K562 (cell line): ENCODE data around the gene ADCY4. TPM values are rescaled to one million over a fixed set of nuclear protein-coding genes. Genes with fewer than 3 reads are reported as not detected.
A peak's percentile ranks its signal among the peaks of the same experiment; 100 is the strongest.

Experiments
- ATF7 ChIP-seq: fragments of 450-650 bp; IDR thresholded peaks from 2 replicates; pipeline ENCODE4 v1.7.1; 2014; ENCODE audit warnings: mild to moderate bottlenecking, moderate library complexity
- CCAR2 ChIP-seq: fragments of 200-400 bp; formaldehyde crosslinking; IDR thresholded peaks from 2 replicates; pipeline ENCODE4 v1.6.1; 2017; ENCODE audit warnings: mild to moderate bottlenecking, low read depth, low read length
- DACH1 ChIP-seq: fragments of 450-650 bp; IDR thresholded peaks from 2 replicates; pipeline ENCODE4 v1.6.1; 2018; ENCODE audit not compliant: partially characterized antibody
- DNMT1 ChIP-seq: fragments of 450-650 bp; IDR thresholded peaks from 2 replicates; pipeline ENCODE4 v1.6.1; 2016; ENCODE audit warnings: antibody characterized with exemption, mild to moderate bottlenecking
- ELF1 ChIP-seq: fragments of 200-800 bp; sonication (Bioruptor generic); IDR thresholded peaks from 2 replicates; pipeline ENCODE4 v1.6.1; 2016; ENCODE audit warnings: missing genetic modification characterization, missing compliant biosample characterization
- ESRRB ChIP-seq: fragments of 250-450 bp; sonication (Bioruptor Pico); IDR thresholded peaks from 2 replicates; pipeline ENCODE4 v1.5.0; 2020; ENCODE audit warnings: mild to moderate bottlenecking, moderate library complexity, borderline replicate concordance
- ETV5 ChIP-seq: sonication (generic); formaldehyde crosslinking; IDR thresholded peaks from 2 replicates; pipeline ENCODE4 v1.4.0; 2020; ENCODE audit warnings: low read depth, mild to moderate bottlenecking, missing genetic modification reagents
- HNRNPL ChIP-seq: fragments of 200-400 bp; formaldehyde crosslinking; IDR thresholded peaks from 2 replicates; pipeline ENCODE4 v1.6.1; 2017; ENCODE audit warnings: low read depth, mild to moderate bottlenecking, low read length
- MYC ChIP-seq, 2 experiments: fragments of 250-450 bp in 1 of 2; sonication (Bioruptor Pico) in 1 of 2; IDR thresholded peaks; 2 replicates each; pipeline versions ENCODE4 v1.5.1 to v1.6.1; 2012 to 2021; ENCODE audit warnings: low read depth in 2 of 2, borderline replicate concordance in 1 of 2, improper control_type of control experiment in 1 of 2, low read length in 1 of 2, mild to moderate bottlenecking in 1 of 2, moderate library complexity in 1 of 2
- NCOA4 ChIP-seq: fragments of 450-650 bp; IDR thresholded peaks from 2 replicates; pipeline ENCODE4 v1.6.1; 2018; ENCODE audit warnings: mild to moderate bottlenecking; ENCODE audit not compliant: partially characterized antibody
- SRSF9 ChIP-seq: fragments of 200-400 bp; formaldehyde crosslinking; IDR thresholded peaks from 2 replicates; pipeline ENCODE4 v1.6.1; 2017; ENCODE audit warnings: low read depth, low read length, borderline replicate concordance
- TBP ChIP-seq: optimal IDR thresholded peaks from 2 replicates; pipeline ENCODE3; 2011; ENCODE audit warnings: low read depth, low read length, improper control_type of control experiment
- TRIM28 ChIP-seq: fragments of 450-650 bp; IDR thresholded peaks from 2 replicates; pipeline ENCODE4 v1.6.1; 2017
- WHSC1 ChIP-seq: IDR thresholded peaks from one replicate; pipeline ENCODE4 v1.6.1; 2012; ENCODE audit warnings: low read length, control low read depth, inconsistent platforms
- ZBTB43 ChIP-seq: sonication (generic); formaldehyde crosslinking; IDR thresholded peaks from 2 replicates; pipeline ENCODE4 v1.8.0; 2023; ENCODE audit warnings: mild to moderate bottlenecking, missing genetic modification reagents
- ZNF263 ChIP-seq: sonication (generic); formaldehyde crosslinking; IDR thresholded peaks from 2 replicates; pipeline ENCODE4 v1.8.0; 2022; ENCODE audit warnings: mild to moderate bottlenecking, missing genetic modification reagents, borderline replicate concordance
- ZNF717 ChIP-seq: fragments of 250-450 bp; sonication (Bioruptor Pico); IDR thresholded peaks from 2 replicates; pipeline ENCODE4 v1.5.0; 2021
- polyA plus RNA-seq, 8 experiments: library from polyadenylated mRNA; depleted of rRNA in 4 of 8; stranded (reverse) in 5 of 8; unstranded in 3 of 8; fragments of >200 nt; fragmentation: Nextera tagmentation in 2 of 8; fragmentation: Illumina TruSeq in 1 of 8; extraction: Ambion mirVana in 2 of 8; extraction: Trizol in 1 of 8; gene quantifications; 2 replicates each; pipeline versions ENCODE4 v1.2.1 to v1.2.3, GENCODE V29; 2011 to 2014; ENCODE audit warnings: inconsistent platforms in 1 of 8, missing spikeins in 1 of 8
- total RNA-seq, 7 experiments: library from RNA; depleted of rRNA in 6 of 7; stranded (reverse); fragments of >200 nt in 6 of 7; fragmentation: Illumina TruSeq in 2 of 7; extraction: Trizol in 2 of 7; gene quantifications; 2 replicates each; pipeline versions ENCODE4 v1.2.1 to v1.2.3, GENCODE V29; 2011 to 2021; ENCODE audit warnings: low replicate concordance in 1 of 7
- TF ChIP-seq, protein P1 (sequence below): fragments of 450-650 bp; conservative IDR thresholded peaks from 2 replicates; pipeline ENCODE4 v1.6.1; 2016; ENCODE audit warnings: missing genetic modification characterization, low read depth, mild to moderate bottlenecking, control low read depth, missing compliant biosample characterization
- TF ChIP-seq, protein P2 (sequence below): fragments of 200-800 bp; sonication (Bioruptor generic); IDR thresholded peaks from 2 replicates; pipeline ENCODE4 v1.6.1; 2016; ENCODE audit warnings: missing genetic modification characterization, missing compliant biosample characterization

The ADCY4 gene
- total and polyA plus RNA-seq, 9 of the 15 experiments (the other 6 are each of a cell fraction or from before 2014, with no cell fraction given) = 0.04 to 0.31 (median 0.15) TPM; not detected in 2

DNA sequence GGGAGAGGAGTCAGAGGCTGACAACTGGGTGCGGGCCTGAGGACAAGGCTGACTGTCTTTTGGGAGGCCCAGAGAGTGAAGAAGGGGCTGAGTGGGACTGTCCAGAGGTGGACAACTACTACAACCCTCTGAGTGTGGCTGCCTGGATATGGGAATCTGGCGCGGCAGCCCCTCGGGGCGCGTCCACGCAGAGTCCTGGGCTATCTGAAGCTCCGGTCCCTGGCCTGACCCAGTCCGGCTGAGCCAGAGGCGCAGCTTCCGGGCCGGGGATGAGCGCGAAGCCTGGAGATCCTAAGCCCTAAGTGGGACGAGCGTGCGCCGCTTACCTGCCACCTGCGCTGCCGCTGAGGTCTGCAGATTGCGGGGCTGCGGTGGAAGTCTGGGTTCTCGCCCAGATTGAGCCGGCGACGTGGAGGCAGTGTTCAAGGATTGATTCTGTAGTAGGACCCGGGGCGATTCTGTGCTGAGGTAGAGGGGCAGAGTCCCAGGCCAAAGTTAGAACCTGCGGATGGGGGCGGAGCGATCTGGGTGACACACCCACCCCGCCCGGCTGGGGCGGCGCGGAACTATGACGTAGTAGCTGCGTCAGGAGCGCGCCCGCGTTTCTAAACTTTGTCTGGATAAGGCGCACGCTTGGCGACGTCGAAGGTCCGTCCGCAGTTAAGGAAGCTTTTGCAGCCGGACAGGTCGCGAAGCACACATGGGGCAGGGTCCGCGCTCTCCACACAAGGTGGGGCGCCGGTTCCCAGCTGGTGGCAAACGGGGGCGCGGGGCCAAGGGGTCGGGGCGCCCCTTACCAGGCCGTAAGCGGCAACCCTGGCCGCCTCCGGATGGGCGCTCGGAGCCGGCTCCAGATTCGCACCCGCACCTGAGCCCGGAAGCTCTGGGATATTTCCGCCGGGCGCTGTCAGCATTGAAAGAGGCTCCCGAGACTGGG lies 35.3 kb downstream of the ADCY4 start, which contains the start of the genes DHRS1 and NOP9 (continued):
- TF ChIP-seq ETV5 (no peak; the same call in 1 of the 2 replicates), NCOA4 (no peak), CCAR2 (no peak), ZNF717 (CRISPR knock-in tag) (no peak), DNMT1 (no peak), SRSF9 (no peak), HNRNPL (no peak), WHSC1 (no peak), DACH1 (no peak), ESRRB (CRISPR knock-in tag) (no peak), MYC (IDR thresholded peaks at IDR 0.05; ENCODE audit: low read depth, low read length) (peak; percentile 74), MYC (CRISPR knock-in tag; IDR thresholded peaks at IDR 0.05; ENCODE audit: borderline replicate concordance, low read depth) (no peak), ATF7 (peak; percentile 79), TRIM28 (no peak), ELF1 (peak; percentile 59), ZBTB43 (CRISPR knock-in tag) (no peak), TBP (peak; percentile 72), ZNF263 (CRISPR knock-in tag) (no peak)
- TF ChIP-seq, protein P1, sequence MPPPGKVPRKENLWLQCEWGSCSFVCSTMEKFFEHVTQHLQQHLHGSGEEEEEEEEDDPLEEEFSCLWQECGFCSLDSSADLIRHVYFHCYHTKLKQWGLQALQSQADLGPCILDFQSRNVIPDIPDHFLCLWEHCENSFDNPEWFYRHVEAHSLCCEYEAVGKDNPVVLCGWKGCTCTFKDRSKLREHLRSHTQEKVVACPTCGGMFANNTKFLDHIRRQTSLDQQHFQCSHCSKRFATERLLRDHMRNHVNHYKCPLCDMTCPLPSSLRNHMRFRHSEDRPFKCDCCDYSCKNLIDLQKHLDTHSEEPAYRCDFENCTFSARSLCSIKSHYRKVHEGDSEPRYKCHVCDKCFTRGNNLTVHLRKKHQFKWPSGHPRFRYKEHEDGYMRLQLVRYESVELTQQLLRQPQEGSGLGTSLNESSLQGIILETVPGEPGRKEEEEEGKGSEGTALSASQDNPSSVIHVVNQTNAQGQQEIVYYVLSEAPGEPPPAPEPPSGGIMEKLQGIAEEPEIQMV (tag) = no peak
- TF ChIP-seq, protein P2, sequence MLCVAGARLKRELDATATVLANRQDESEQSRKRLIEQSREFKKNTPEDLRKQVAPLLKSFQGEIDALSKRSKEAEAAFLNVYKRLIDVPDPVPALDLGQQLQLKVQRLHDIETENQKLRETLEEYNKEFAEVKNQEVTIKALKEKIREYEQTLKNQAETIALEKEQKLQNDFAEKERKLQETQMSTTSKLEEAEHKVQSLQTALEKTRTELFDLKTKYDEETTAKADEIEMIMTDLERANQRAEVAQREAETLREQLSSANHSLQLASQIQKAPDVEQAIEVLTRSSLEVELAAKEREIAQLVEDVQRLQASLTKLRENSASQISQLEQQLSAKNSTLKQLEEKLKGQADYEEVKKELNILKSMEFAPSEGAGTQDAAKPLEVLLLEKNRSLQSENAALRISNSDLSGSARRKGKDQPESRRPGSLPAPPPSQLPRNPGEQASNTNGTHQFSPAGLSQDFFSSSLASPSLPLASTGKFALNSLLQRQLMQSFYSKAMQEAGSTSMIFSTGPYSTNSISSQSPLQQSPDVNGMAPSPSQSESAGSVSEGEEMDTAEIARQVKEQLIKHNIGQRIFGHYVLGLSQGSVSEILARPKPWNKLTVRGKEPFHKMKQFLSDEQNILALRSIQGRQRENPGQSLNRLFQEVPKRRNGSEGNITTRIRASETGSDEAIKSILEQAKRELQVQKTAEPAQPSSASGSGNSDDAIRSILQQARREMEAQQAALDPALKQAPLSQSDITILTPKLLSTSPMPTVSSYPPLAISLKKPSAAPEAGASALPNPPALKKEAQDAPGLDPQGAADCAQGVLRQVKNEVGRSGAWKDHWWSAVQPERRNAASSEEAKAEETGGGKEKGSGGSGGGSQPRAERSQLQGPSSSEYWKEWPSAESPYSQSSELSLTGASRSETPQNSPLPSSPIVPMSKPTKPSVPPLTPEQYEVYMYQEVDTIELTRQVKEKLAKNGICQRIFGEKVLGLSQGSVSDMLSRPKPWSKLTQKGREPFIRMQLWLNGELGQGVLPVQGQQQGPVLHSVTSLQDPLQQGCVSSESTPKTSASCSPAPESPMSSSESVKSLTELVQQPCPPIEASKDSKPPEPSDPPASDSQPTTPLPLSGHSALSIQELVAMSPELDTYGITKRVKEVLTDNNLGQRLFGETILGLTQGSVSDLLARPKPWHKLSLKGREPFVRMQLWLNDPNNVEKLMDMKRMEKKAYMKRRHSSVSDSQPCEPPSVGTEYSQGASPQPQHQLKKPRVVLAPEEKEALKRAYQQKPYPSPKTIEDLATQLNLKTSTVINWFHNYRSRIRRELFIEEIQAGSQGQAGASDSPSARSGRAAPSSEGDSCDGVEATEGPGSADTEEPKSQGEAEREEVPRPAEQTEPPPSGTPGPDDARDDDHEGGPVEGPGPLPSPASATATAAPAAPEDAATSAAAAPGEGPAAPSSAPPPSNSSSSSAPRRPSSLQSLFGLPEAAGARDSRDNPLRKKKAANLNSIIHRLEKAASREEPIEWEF = no peak
